ENCODE measurements around the gene MALAT1. TPM values are rescaled to one million over a fixed set of nuclear protein-coding genes. Genes with fewer than 3 reads are reported as not detected.

The MALAT1 gene
- total and polyA plus RNA-seq, 2 of the 8 experiments (the other 6 are each of a cell fraction or from before 2014, with no cell fraction given) = 115 to 984 TPM

- TF ChIP-seq CTBP2 (IDR thresholded peaks at IDR 0.05; ENCODE audit: borderline replicate concordance, insufficient read depth, insufficient read length, low read length) = peak; percentile 34
- TF ChIP-seq GABPA (IDR thresholded peaks at IDR 0.05; ENCODE audit: borderline replicate concordance, insufficient read depth, low read length) = 0 out of 2 replicates have a peak, but pooled peaks have one; percentile 9
- TF ChIP-seq POLR2AphosphoS5 (IDR thresholded peaks at IDR 0.05; ENCODE audit: low read depth, low read length) = no peak
- TF ChIP-seq EZH2 (IDR thresholded peaks at IDR 0.05; ENCODE audit: low read depth, low read length, severe bottlenecking) = peak; percentile 12
- TF ChIP-seq CTCF (IDR thresholded peaks at IDR 0.05; ENCODE audit: control extremely low read depth in 1 of 3, insufficient read depth in 1 of 3, low read depth in 1 of 3, low read length in 3 of 3) = 0 out of 4 replicates have a peak, but pooled peaks of 1 of the 3 experiments have one; percentile 1
Measured at GRCh38 chr11:65538915-65539743, 40.3 kb downstream of the MALAT1 start (continued).
